GM18520 (cell line): ENCODE data around the gene ATXN10.

Experiments
- ATAC-seq: cut with Tn5 transposase; IDR thresholded peaks from one replicate; pipeline ENCODE4 v1.9.1; 2021; ENCODE audit not compliant: unreplicated experiment

ATXN10 gene

GRCh38 chr22:45845076-45845487 lies 173.4 kb downstream of the ATXN10 start:
- ATAC-seq, result no peak

GRCh38 chr22:45846952-45847351 lies 175.3 kb downstream of the ATXN10 start:
- ATAC-seq, result no peak

GRCh38 chr22:45848904-45849303 lies 177.3 kb downstream of the ATXN10 start:
- ATAC-seq, result no peak

- ATAC-seq, result no peak
These were observed 181.2 kb downstream of the ATXN10 start for GRCh38 chr22:45852826-45853225.

- no peak for ATAC-seq
These were observed 184.3 kb downstream of the ATXN10 start for GRCh38 chr22:45855961-45856360.

- ATAC-seq, result no peak
These were observed 185.9 kb downstream of the ATXN10 start for GRCh38 chr22:45857519-45857918.

GRCh38 chr22:45859231-45860161 lies 187.9 kb downstream of the ATXN10 start:
- ATAC-seq, result no peak

GRCh38 chr22:45860201-45860600 lies 188.6 kb downstream of the ATXN10 start:
- no peak for ATAC-seq

- ATAC-seq, result no peak
These were observed 189.6 kb downstream of the ATXN10 start for GRCh38 chr22:45861259-45861658.

GRCh38 chr22:45863981-45864751 lies 192.5 kb downstream of the ATXN10 start:
- ATAC-seq, result no peak

- ATAC-seq, result no peak
These were observed 193.4 kb downstream of the ATXN10 start for GRCh38 chr22:45864959-45865476.

- no peak for ATAC-seq
These were observed 194.0 kb downstream of the ATXN10 start for GRCh38 chr22:45865561-45866125.

GRCh38 chr22:45866126-45866645 lies 194.6 kb downstream of the ATXN10 start:
- no peak for ATAC-seq

- no peak for ATAC-seq
These were observed 195.0 kb downstream of the ATXN10 start for GRCh38 chr22:45866646-45867117.

- ATAC-seq, result no peak
These were observed 195.7 kb downstream of the ATXN10 start for GRCh38 chr22:45867118-45867905.

- ATAC-seq, result no peak
These were observed 196.4 kb downstream of the ATXN10 start for GRCh38 chr22:45867906-45868555.

- no peak for ATAC-seq
These were observed 197.1 kb downstream of the ATXN10 start for GRCh38 chr22:45868571-45869339.

- no peak for ATAC-seq
These were observed 197.8 kb downstream of the ATXN10 start for GRCh38 chr22:45869340-45869847.

- ATAC-seq, result no peak
These were observed 198.4 kb downstream of the ATXN10 start for GRCh38 chr22:45870011-45870410.
